Tongue (tissue), 2 donors: ENCODE data around the gene MESD. TPM values are rescaled to one million over a fixed set of nuclear protein-coding genes. Genes with fewer than 3 reads are reported as not detected.
"Not testable (repeated sequence)": the region's sequence is repeated elsewhere in the genome, so short reads cannot be mapped to it uniquely, and the experiment has no call there.

Experiments used
- DNase-seq: peaks from one replicate; pipeline ENCODE4 v3.0.0-alpha.2; 2015
- total RNA-seq: library from RNA; depleted of rRNA; stranded (reverse); fragments of >200 nt; gene quantifications from one replicate; pipeline ENCODE4 v1.2.3, GENCODE V29; 2014

MESD gene
- total RNA-seq, 1 donor from 2014 or later = 16.9 TPM

- DNase-seq = no peak
Observed at GRCh38 chr15:80989081-80989517, 520 bp downstream of the MESD start.

- DNase-seq = no peak
Observed at GRCh38 chr15:80988148-80988796, 1.3 kb downstream of the MESD start.

- DNase-seq = no peak
Observed at GRCh38 chr15:80986487-80986886, 3.1 kb downstream of the MESD start.

- no peak for DNase-seq
Observed at GRCh38 chr15:80985981-80986380, 3.6 kb downstream of the MESD start.

GRCh38 chr15:80984856-80985255, 4.8 kb downstream of the MESD start:
- peak; percentile 29 for DNase-seq

- DNase-seq = no peak
Observed at GRCh38 chr15:80982839-80983238, 6.8 kb downstream of the MESD start.

GRCh38 chr15:80982205-80982604, 7.4 kb downstream of the MESD start:
- no peak for DNase-seq

GRCh38 chr15:80979538-80980200, 9.9 kb downstream of the MESD start:
- DNase-seq = no peak

- DNase-seq = no peak
Observed at GRCh38 chr15:80978685-80979329, 10.8 kb downstream of the MESD start.

GRCh38 chr15:80977627-80978036, 12.0 kb downstream of the MESD start:
- DNase-seq = peak; percentile 81

GRCh38 chr15:80976851-80977250, 12.8 kb downstream of the MESD start:
- DNase-seq = no peak

- no peak for DNase-seq
Observed at GRCh38 chr15:80974914-80975313, 14.7 kb downstream of the MESD start.

- DNase-seq = no peak
Observed at GRCh38 chr15:80972276-80972675, 17.3 kb downstream of the MESD start.

- no peak for DNase-seq
Observed at GRCh38 chr15:80971143-80971542, 18.5 kb downstream of the MESD start.

GRCh38 chr15:80970658-80971057, 19.0 kb downstream of the MESD start:
- DNase-seq = no peak

GRCh38 chr15:80970018-80970657, 19.5 kb downstream of the MESD start:
- DNase-seq = peak; percentile 90

GRCh38 chr15:80969316-80969715, 20.3 kb downstream of the MESD start:
- DNase-seq = no peak

- no peak for DNase-seq
Observed at GRCh38 chr15:80967991-80968510, 21.6 kb downstream of the MESD start.

GRCh38 chr15:80967451-80967850, 22.2 kb downstream of the MESD start:
- peak; percentile 72 for DNase-seq

- no peak for DNase-seq
Observed at GRCh38 chr15:80966431-80967197, 23.0 kb downstream of the MESD start.

- not testable (repeated sequence) for DNase-seq
Observed at GRCh38 chr15:80965454-80965853, 24.2 kb downstream of the MESD start.
